SK-N-DZ (cell line): ENCODE results near the gene B3GNT2. TPM values are rescaled to one million over a fixed set of nuclear protein-coding genes. Genes with fewer than 3 reads are reported as not detected.
A peak's percentile ranks its signal among the peaks of the same experiment; 100 is the strongest.
"Not testable (repeated sequence)": the region's sequence is repeated elsewhere in the genome, so short reads cannot be mapped to it uniquely, and the experiment has no call there.

Source experiments
- DNase-seq: peaks from one replicate; pipeline ENCODE4 v3.0.0-alpha.2; 2015; ENCODE audit warnings: low spot score
- polyA plus RNA-seq, 2 experiments: library from polyadenylated mRNA; depleted of rRNA; stranded (reverse); fragments of >200 nt; gene quantifications; 2 replicates each; pipeline ENCODE4 v1.2.3, GENCODE V29; 2014

The B3GNT2 gene
- 13.4 and 16.1 TPM in 2 replicates for polyA plus RNA-seq (2014; cell fraction: cytosol; rRNA removed)
- polyA plus RNA-seq (2014; cell fraction: nucleus; rRNA removed) = 8.7 and 9.9 TPM in 2 replicates

GRCh38 chr2:62195421-62196277 is at the start of gene B3GNT2:
Gene B3GNT2 (plus strand): TSS chr2:62196115. CDS start chr2:62222221, 26,106 bp downstream.
- peak; percentile 60 for DNase-seq

GRCh38 chr2:62146790-62147189 is 49.1 kb upstream of the B3GNT2 start:
- DNase-seq = not testable (repeated sequence)

GRCh38 chr2:62147610-62148301 is 48.2 kb upstream of the B3GNT2 start:
- no peak for DNase-seq

GRCh38 chr2:62149708-62150107 is 46.2 kb upstream of the B3GNT2 start:
- peak; percentile 84 for DNase-seq

GRCh38 chr2:62150597-62151305 is 45.2 kb upstream of the B3GNT2 start:
- no peak for DNase-seq

- DNase-seq = no peak
These were observed 44.6 kb upstream of the B3GNT2 start for GRCh38 chr2:62151306-62151638.

- no peak for DNase-seq
These were observed 43.9 kb upstream of the B3GNT2 start for GRCh38 chr2:62152000-62152399.

- no peak for DNase-seq
These were observed 38.9 kb upstream of the B3GNT2 start for GRCh38 chr2:62156861-62157496.

- DNase-seq = no peak
These were observed 37.3 kb upstream of the B3GNT2 start for GRCh38 chr2:62158444-62159121.

GRCh38 chr2:62160691-62161090 is 35.2 kb upstream of the B3GNT2 start:
- not testable (repeated sequence) for DNase-seq

GRCh38 chr2:62163106-62163831 is 32.6 kb upstream of the B3GNT2 start:
- peak; percentile 74 for DNase-seq

- no peak for DNase-seq
These were observed 32.1 kb upstream of the B3GNT2 start for GRCh38 chr2:62163834-62164233.

GRCh38 chr2:62175728-62176127 is 20.2 kb upstream of the B3GNT2 start:
- DNase-seq = peak; percentile 68

GRCh38 chr2:62176801-62177200 is 19.1 kb upstream of the B3GNT2 start:
- no peak for DNase-seq

- DNase-seq = no peak
These were observed 18.4 kb upstream of the B3GNT2 start for GRCh38 chr2:62177392-62178049.

- DNase-seq = no peak
These were observed 17.1 kb upstream of the B3GNT2 start for GRCh38 chr2:62178741-62179271.

- no peak for DNase-seq
These were observed 14.9 kb upstream of the B3GNT2 start for GRCh38 chr2:62180975-62181374.

GRCh38 chr2:62181843-62182242 is 14.1 kb upstream of the B3GNT2 start:
- DNase-seq = no peak

- DNase-seq = no peak
These were observed 11.2 kb upstream of the B3GNT2 start for GRCh38 chr2:62184512-62185230.
